Measurements from ENCODE around the gene JAKMIP3. TPM values are rescaled to one million over a fixed set of nuclear protein-coding genes. Genes with fewer than 3 reads are reported as not detected.

Gene JAKMIP3
- total RNA-seq, 1 experiment from 2014 or later, result 1.0 TPM

DNA sequence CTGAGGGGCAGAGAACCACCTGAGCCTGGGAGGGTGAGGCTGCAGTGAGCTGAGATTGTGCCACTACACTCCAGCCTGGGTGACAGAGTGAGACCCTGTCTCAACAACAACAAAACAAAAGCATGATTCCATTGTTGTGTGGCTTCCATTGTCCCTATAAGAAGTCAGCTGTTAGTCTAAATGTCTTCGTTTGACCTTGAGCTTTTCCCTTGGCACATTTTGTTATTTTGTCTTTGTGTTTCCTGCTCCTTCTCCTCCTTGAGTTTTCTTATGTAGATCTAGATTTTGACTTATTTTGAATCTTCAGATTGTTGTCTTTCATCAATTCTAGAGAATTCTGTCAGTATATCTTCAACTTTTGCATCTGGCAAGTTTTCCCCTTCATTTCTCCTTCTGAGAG, 13.6 kb upstream of the JAKMIP3 start:
- Histone ChIP-seq H3F3A (ENCODE audit: low read length, unreplicated experiment) (no peaks in the 10 kb centered on the region), H3K79me2 (ENCODE audit: low read length) (no peaks in the 10 kb centered on the region), H2AFZ (ENCODE audit: low read length) (no peak overlapping the region), H3K9me2 (replicated peaks; ENCODE audit: low read length) (no peaks in the 10 kb centered on the region), H3K4me3 (ENCODE audit: low read length) (no peak overlapping the region), H3K4me2 (ENCODE audit: low read length) (no peak overlapping the region), H4K20me1 (ENCODE audit: low read length) (no peaks in the 10 kb centered on the region), H3K9ac (ENCODE audit: low read length) (no peak overlapping the region), H3K9me3 (ENCODE audit: low read length) (0 out of 2 replicates have a peak, but pooled peaks cover 9% of the 10 kb centered on the region), H3K27me3 (ENCODE audit: low read length) (peaks cover 3% of the 10 kb centered on the region; the same call in 1 of the 2 replicates), H3K36me3 (ENCODE audit: low read depth, low read length) (no peaks in the 10 kb centered on the region), H3K4me1 (ENCODE audit: insufficient read depth, low read length) (no peaks in the 10 kb centered on the region), H3K27ac (ENCODE audit: low read length) (no peak overlapping the region)
- CTCF ChIA-PET, result no interaction called here
- no peak for ATAC-seq
- POLR2A ChIA-PET (ENCODE audit: unreplicated experiment), result no interaction called here
- intact Hi-C loops (cut with micrococcal nuclease), result no loop called here
- no TSS peak for BruUV-seq (replicated peaks)
- no peak for TF ChIP-seq EZH2 (IDR thresholded peaks at IDR 0.05; ENCODE audit: low read length, unreplicated experiment)
- no peak for TF ChIP-seq EZH2phosphoT487 (IDR thresholded peaks at IDR 0.05; ENCODE audit: borderline replicate concordance, low read length)
- TF ChIP-seq, protein P1, sequence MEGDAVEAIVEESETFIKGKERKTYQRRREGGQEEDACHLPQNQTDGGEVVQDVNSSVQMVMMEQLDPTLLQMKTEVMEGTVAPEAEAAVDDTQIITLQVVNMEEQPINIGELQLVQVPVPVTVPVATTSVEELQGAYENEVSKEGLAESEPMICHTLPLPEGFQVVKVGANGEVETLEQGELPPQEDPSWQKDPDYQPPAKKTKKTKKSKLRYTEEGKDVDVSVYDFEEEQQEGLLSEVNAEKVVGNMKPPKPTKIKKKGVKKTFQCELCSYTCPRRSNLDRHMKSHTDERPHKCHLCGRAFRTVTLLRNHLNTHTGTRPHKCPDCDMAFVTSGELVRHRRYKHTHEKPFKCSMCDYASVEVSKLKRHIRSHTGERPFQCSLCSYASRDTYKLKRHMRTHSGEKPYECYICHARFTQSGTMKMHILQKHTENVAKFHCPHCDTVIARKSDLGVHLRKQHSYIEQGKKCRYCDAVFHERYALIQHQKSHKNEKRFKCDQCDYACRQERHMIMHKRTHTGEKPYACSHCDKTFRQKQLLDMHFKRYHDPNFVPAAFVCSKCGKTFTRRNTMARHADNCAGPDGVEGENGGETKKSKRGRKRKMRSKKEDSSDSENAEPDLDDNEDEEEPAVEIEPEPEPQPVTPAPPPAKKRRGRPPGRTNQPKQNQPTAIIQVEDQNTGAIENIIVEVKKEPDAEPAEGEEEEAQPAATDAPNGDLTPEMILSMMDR (conservative IDR thresholded peaks at IDR 0.05; ENCODE audit: low read depth, low read length), result no peak
- DNase-seq, result no peak

DNA sequence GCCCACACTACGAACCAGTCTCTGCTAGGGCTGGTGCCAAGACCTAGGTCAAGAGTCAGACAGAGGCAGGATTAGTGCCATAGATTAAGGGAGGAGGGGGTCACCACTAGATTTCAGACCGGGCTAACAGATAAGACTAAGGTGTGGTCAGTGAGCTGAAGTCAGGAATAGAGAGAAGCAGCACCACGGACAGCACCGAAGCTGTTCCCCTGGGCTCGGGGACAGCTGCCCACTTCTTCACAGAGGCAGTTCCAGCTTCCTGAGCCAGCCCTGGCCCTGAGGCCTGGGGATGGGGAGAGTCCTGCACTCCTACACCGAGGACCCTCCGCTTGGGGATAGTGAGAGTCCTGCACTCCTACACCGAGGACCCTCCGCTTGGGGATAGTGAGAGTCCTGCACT, 11.2 kb upstream of the JAKMIP3 start:
- Histone ChIP-seq H2AFZ (ENCODE audit: low read length) (no peak overlapping the region), H3F3A (ENCODE audit: low read length, unreplicated experiment) (no peaks in the 10 kb centered on the region), H3K79me2 (ENCODE audit: low read length) (no peaks in the 10 kb centered on the region), H3K9ac (ENCODE audit: low read length) (no peak overlapping the region), H3K9me2 (replicated peaks; ENCODE audit: low read length) (no peaks in the 10 kb centered on the region), H3K9me3 (ENCODE audit: low read length) (0 out of 2 replicates have a peak, but pooled peaks cover 9% of the 10 kb centered on the region), H3K4me2 (ENCODE audit: low read length) (no peak overlapping the region), H3K36me3 (ENCODE audit: low read depth, low read length) (no peaks in the 10 kb centered on the region), H3K27me3 (ENCODE audit: low read length) (no peaks in the 10 kb centered on the region), H4K20me1 (ENCODE audit: low read length) (no peaks in the 10 kb centered on the region), H3K27ac (ENCODE audit: low read length) (no peak overlapping the region), H3K4me3 (ENCODE audit: low read length) (no peak overlapping the region), H3K4me1 (ENCODE audit: insufficient read depth, low read length) (no peaks in the 10 kb centered on the region)
- DNase-seq, result peak; percentile 12
- ATAC-seq, result no peak
- POLR2A ChIA-PET (ENCODE audit: unreplicated experiment), result no interaction called here
- no TSS peak for BruUV-seq (replicated peaks)
- CTCF ChIA-PET, result no interaction called here
- TF ChIP-seq, protein P1 (conservative IDR thresholded peaks at IDR 0.05; ENCODE audit: low read depth, low read length), result no peak
- TF ChIP-seq EZH2phosphoT487 (IDR thresholded peaks at IDR 0.05; ENCODE audit: borderline replicate concordance, low read length) (no peak), EZH2 (IDR thresholded peaks at IDR 0.05; ENCODE audit: low read length, unreplicated experiment) (no peak)
- intact Hi-C loops (cut with micrococcal nuclease), result no loop called here

DNA sequence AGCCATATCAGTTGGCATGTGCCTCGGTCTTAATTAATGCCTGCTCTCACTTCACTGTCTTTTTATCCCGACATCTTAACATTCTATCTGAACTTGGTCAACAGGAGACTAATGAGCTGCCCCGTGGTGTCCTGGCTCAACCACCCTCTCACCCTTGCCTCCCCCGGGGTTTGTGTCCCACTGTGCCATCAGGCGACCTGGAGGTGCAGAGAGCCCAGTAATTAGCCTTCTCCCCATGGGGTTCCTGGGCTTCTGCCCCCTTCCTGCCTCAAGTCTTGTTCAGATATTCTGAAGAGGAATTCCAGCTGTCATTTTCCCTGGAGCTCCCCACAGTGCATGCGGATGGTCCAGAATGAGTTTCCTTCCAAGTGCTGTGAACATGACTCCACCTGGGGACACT, 10.1 kb upstream of the JAKMIP3 start:
- TF ChIP-seq EZH2phosphoT487 (IDR thresholded peaks at IDR 0.05; ENCODE audit: borderline replicate concordance, low read length), result no peak
- TF ChIP-seq, protein P1 (conservative IDR thresholded peaks at IDR 0.05; ENCODE audit: low read depth, low read length), result no peak
- TF ChIP-seq EZH2 (IDR thresholded peaks at IDR 0.05; ENCODE audit: low read length, unreplicated experiment), result no peak
- ChIA-PET CTCF (no interaction called here), POLR2A (ENCODE audit: unreplicated experiment) (no interaction called here)
- no TSS peak for BruUV-seq (replicated peaks)
- Histone ChIP-seq H3K27me3 (ENCODE audit: low read length) (no peaks in the 10 kb centered on the region), H4K20me1 (ENCODE audit: low read length) (no peaks in the 10 kb centered on the region), H3K9ac (ENCODE audit: low read length) (no peak overlapping the region), H3K4me3 (ENCODE audit: low read length) (no peak overlapping the region), H3F3A (ENCODE audit: low read length, unreplicated experiment) (no peaks in the 10 kb centered on the region), H3K4me1 (ENCODE audit: insufficient read depth, low read length) (no peaks in the 10 kb centered on the region), H3K27ac (ENCODE audit: low read length) (no peak overlapping the region), H2AFZ (ENCODE audit: low read length) (no peak overlapping the region), H3K9me2 (replicated peaks; ENCODE audit: low read length) (no peaks in the 10 kb centered on the region), H3K4me2 (ENCODE audit: low read length) (no peak overlapping the region), H3K36me3 (ENCODE audit: low read depth, low read length) (no peaks in the 10 kb centered on the region), H3K79me2 (ENCODE audit: low read length) (no peaks in the 10 kb centered on the region), H3K9me3 (ENCODE audit: low read length) (0 out of 2 replicates have a peak, but pooled peaks cover 9% of the 10 kb centered on the region)
- intact Hi-C loops (cut with micrococcal nuclease), result no loop called here
- ATAC-seq, result no peak
- no peak for DNase-seq

Data from PC-3 (cell line).